NCI-H1417 (cell line): ENCODE results near the gene AGTPBP1.
"Not testable (repeated sequence)": the region's sequence is repeated elsewhere in the genome, so short reads cannot be mapped to it uniquely, and the experiment has no call there.

Source experiments
- DNase-seq, 3 experiments: peaks; one replicate each; lab custom pipeline; 2025; lab: John Stamatoyannopoulos, UW

The AGTPBP1 gene

GRCh38 chr9:85723215-85723614, 18.5 kb downstream of the AGTPBP1 start:
- DNase-seq: no peak

GRCh38 chr9:85719411-85719810, 22.3 kb downstream of the AGTPBP1 start:
- DNase-seq: not testable (repeated sequence)

GRCh38 chr9:85717818-85718217, 23.9 kb downstream of the AGTPBP1 start:
- not testable (repeated sequence) for DNase-seq

GRCh38 chr9:85717220-85717619, 24.5 kb downstream of the AGTPBP1 start:
- no peak for DNase-seq

GRCh38 chr9:85716031-85716877, 25.5 kb downstream of the AGTPBP1 start:
- DNase-seq: no peak

GRCh38 chr9:85715587-85715986, 26.2 kb downstream of the AGTPBP1 start:
- DNase-seq: no peak

- DNase-seq: no peak
Measured at GRCh38 chr9:85713897-85714296, 27.9 kb downstream of the AGTPBP1 start.

GRCh38 chr9:85704744-85705143, 37.0 kb downstream of the AGTPBP1 start:
- no peak for DNase-seq

- DNase-seq: no peak
Measured at GRCh38 chr9:85703398-85703797, 38.4 kb downstream of the AGTPBP1 start.

GRCh38 chr9:85702726-85703289, 38.9 kb downstream of the AGTPBP1 start:
- DNase-seq: no peak

GRCh38 chr9:85702191-85702590, 39.6 kb downstream of the AGTPBP1 start:
- no peak for DNase-seq

GRCh38 chr9:85700330-85700729, 41.4 kb downstream of the AGTPBP1 start:
- DNase-seq: no peak

- DNase-seq: no peak
Measured at GRCh38 chr9:85688361-85688760, 53.4 kb downstream of the AGTPBP1 start.

GRCh38 chr9:85685081-85685480, 56.7 kb downstream of the AGTPBP1 start:
- no peak for DNase-seq

- DNase-seq: no peak
Measured at GRCh38 chr9:85676790-85677189, 65.0 kb downstream of the AGTPBP1 start.

- DNase-seq: no peak
Measured at GRCh38 chr9:85667374-85667773, 74.4 kb downstream of the AGTPBP1 start.

GRCh38 chr9:85666086-85666485, 75.7 kb downstream of the AGTPBP1 start:
- no peak for DNase-seq

GRCh38 chr9:85662573-85662972, 79.2 kb downstream of the AGTPBP1 start:
- DNase-seq: peak in 1 of 3 experiments; percentile 9

GRCh38 chr9:85658716-85659115, 83.0 kb downstream of the AGTPBP1 start:
- DNase-seq: no peak

GRCh38 chr9:85653153-85653552, 88.6 kb downstream of the AGTPBP1 start:
- no peak for DNase-seq

- no peak for DNase-seq
Measured at GRCh38 chr9:85647571-85647970, 94.2 kb downstream of the AGTPBP1 start.

GRCh38 chr9:85645909-85646627, 95.7 kb downstream of the AGTPBP1 start:
- no peak for DNase-seq

GRCh38 chr9:85640425-85640824, 101.3 kb downstream of the AGTPBP1 start:
- peak in 2 of 3 experiments; percentile 49 to 84 for DNase-seq
